ENCODE data around the gene JPH4.

JPH4 gene

DNA sequence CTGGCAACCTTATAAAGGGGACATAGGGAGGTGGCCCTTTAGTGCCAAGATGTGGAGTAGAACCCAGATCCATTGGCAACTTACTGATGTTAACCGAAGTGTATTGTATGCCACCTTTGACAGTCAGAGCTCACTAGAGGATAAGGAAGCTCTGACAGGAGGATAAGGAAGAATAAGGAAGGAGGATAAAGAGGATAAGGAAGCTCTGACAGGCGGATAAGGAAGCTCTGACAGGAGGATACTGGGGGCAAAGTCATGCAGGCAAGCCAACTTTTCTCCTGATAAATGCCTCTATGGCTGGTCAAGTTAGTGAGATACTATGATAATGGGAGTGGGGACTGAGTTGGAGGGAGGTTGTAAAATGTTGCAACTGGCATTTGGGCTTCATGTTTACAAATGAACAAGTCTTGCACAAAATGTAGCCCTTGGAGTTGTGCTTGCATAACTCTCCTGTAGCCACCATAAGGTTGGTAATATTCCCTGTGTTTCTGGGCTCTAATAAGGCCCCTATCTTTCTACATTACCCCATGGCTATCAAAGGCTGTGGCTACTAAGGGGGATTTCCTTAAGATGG lies 39.9 kb upstream of the JPH4 start:
- no peak overlapping the region for H3K27ac ChIP-seq (ENCODE audit: low read length)
- TF ChIP-seq EZH2 (IDR thresholded peaks at IDR 0.05; ENCODE audit: borderline replicate concordance, low read depth, low read length, severe bottlenecking), result no peak
- no peak for TF ChIP-seq CTCF (IDR thresholded peaks at IDR 0.05; ENCODE audit: borderline replicate concordance, extremely low read depth, low read length, poor library complexity, severe bottlenecking)
- no peak overlapping the region for H3K9ac ChIP-seq (ENCODE audit: low read depth, low read length)
- H3K4me1 ChIP-seq (ENCODE audit: insufficient read depth, low read length), result no peaks in the 10 kb centered on the region
- ATAC-seq (ENCODE audit: insufficient read depth, low read depth) (no peak), DNase-seq (no peak)
- H3K27me3 ChIP-seq (ENCODE audit: insufficient read depth, low read length, poor library complexity), result no peaks in the 10 kb centered on the region
- no peaks in the 10 kb centered on the region for H4K20me1 ChIP-seq (ENCODE audit: insufficient read depth, low read length)
- H3K36me3 ChIP-seq (ENCODE audit: insufficient read depth, low read length), result no peaks in the 10 kb centered on the region
- no peak overlapping the region for H3K4me2 ChIP-seq (ENCODE audit: insufficient read depth, low read length)
- peaks cover 6% of the 10 kb centered on the region for H3K9me3 ChIP-seq (ENCODE audit: insufficient read depth, low read length, severe bottlenecking)
- H3K79me2 ChIP-seq (ENCODE audit: insufficient read depth, low read length), result no peaks in the 10 kb centered on the region
- H3K4me3 ChIP-seq (ENCODE audit: low read depth in 1 of 2, low read length in 2 of 2), result no peak overlapping the region
- no peak overlapping the region for H2AFZ ChIP-seq (ENCODE audit: low read depth, low read length)

- TF ChIP-seq CTCF (IDR thresholded peaks at IDR 0.05; ENCODE audit: borderline replicate concordance, extremely low read depth, low read length, poor library complexity, severe bottlenecking), result no peak
- no peak for TF ChIP-seq EZH2 (IDR thresholded peaks at IDR 0.05; ENCODE audit: borderline replicate concordance, low read depth, low read length, severe bottlenecking)
- Histone ChIP-seq H2AFZ (ENCODE audit: low read depth, low read length) (no peak overlapping the region), H3K36me3 (ENCODE audit: insufficient read depth, low read length) (no peaks in the 10 kb centered on the region), H4K20me1 (ENCODE audit: insufficient read depth, low read length) (no peaks in the 10 kb centered on the region), H3K9me3 (ENCODE audit: insufficient read depth, low read length, severe bottlenecking) (no peaks in the 10 kb centered on the region), H3K27me3 (ENCODE audit: insufficient read depth, low read length, poor library complexity) (no peaks in the 10 kb centered on the region), H3K9ac (ENCODE audit: low read depth, low read length) (no peak overlapping the region), H3K79me2 (ENCODE audit: insufficient read depth, low read length) (no peaks in the 10 kb centered on the region), H3K4me3 (ENCODE audit: low read depth in 1 of 2, low read length in 2 of 2) (no peak overlapping the region), H3K4me2 (ENCODE audit: insufficient read depth, low read length) (no peak overlapping the region), H3K27ac (ENCODE audit: low read length) (no peak overlapping the region), H3K4me1 (ENCODE audit: insufficient read depth, low read length) (no peaks in the 10 kb centered on the region)
- ATAC-seq (ENCODE audit: insufficient read depth, low read depth), result no peak
- DNase-seq, result no peak
Measured at GRCh38 chr14:23617539-23617938, 38.9 kb upstream of the JPH4 start.

- H3K36me3 ChIP-seq (ENCODE audit: insufficient read depth, low read length), result no peaks in the 10 kb centered on the region
- peaks cover 3% of the 10 kb centered on the region for H3K4me1 ChIP-seq (ENCODE audit: insufficient read depth, low read length)
- no peaks in the 10 kb centered on the region for H4K20me1 ChIP-seq (ENCODE audit: insufficient read depth, low read length)
- no peak overlapping the region for H3K27ac ChIP-seq (ENCODE audit: low read length)
- TF ChIP-seq EZH2 (IDR thresholded peaks at IDR 0.05; ENCODE audit: borderline replicate concordance, low read depth, low read length, severe bottlenecking) (no peak), CTCF (IDR thresholded peaks at IDR 0.05; ENCODE audit: borderline replicate concordance, extremely low read depth, low read length, poor library complexity, severe bottlenecking) (no peak)
- no peak for DNase-seq
- no peak overlapping the region for H3K4me2 ChIP-seq (ENCODE audit: insufficient read depth, low read length)
- no peak overlapping the region for H2AFZ ChIP-seq (ENCODE audit: low read depth, low read length)
- ATAC-seq (ENCODE audit: insufficient read depth, low read depth), result no peak
- no peak overlapping the region for H3K9ac ChIP-seq (ENCODE audit: low read depth, low read length)
- H3K27me3 ChIP-seq (ENCODE audit: insufficient read depth, low read length, poor library complexity), result no peaks in the 10 kb centered on the region
- H3K79me2 ChIP-seq (ENCODE audit: insufficient read depth, low read length), result no peaks in the 10 kb centered on the region
- H3K9me3 ChIP-seq (ENCODE audit: insufficient read depth, low read length, severe bottlenecking), result no peaks in the 10 kb centered on the region
- no peak overlapping the region for H3K4me3 ChIP-seq (ENCODE audit: low read depth in 1 of 2, low read length in 2 of 2)
Measured at GRCh38 chr14:23615856-23616255, 37.3 kb upstream of the JPH4 start.
